HEK293 (cell line): ENCODE results near the gene MXRA8.

Experiments used
- CTCF ChIP-seq: fragments of 450-650 bp; formaldehyde crosslinking; IDR thresholded peaks from 2 replicates; pipeline ENCODE4 v1.5.1; 2016; ENCODE audit warnings: missing biosample characterization, missing genetic modification characterization
- GLI4 ChIP-seq: fragments of 450-650 bp; formaldehyde crosslinking; IDR thresholded peaks from 2 replicates; pipeline ENCODE4 v1.5.1; 2016; ENCODE audit warnings: missing biosample characterization, missing genetic modification characterization
- MZF1 ChIP-seq: fragments of 450-650 bp; formaldehyde crosslinking; IDR thresholded peaks from 2 replicates; pipeline ENCODE4 v1.5.1; 2017; ENCODE audit warnings: missing biosample characterization, missing genetic modification characterization, borderline replicate concordance
- PATZ1 ChIP-seq: fragments of 450-650 bp; formaldehyde crosslinking; IDR thresholded peaks from 2 replicates; pipeline ENCODE4 v1.5.1; 2016; ENCODE audit warnings: missing biosample characterization, missing genetic modification characterization
- SP2 ChIP-seq: fragments of 450-650 bp; formaldehyde crosslinking; IDR thresholded peaks from 2 replicates; pipeline ENCODE4 v1.5.1; 2016; ENCODE audit warnings: missing biosample characterization, missing genetic modification characterization
- ZBTB8A ChIP-seq: fragments of 450-650 bp; formaldehyde crosslinking; IDR thresholded peaks from 2 replicates; pipeline ENCODE4 v1.5.1; 2016; ENCODE audit warnings: missing biosample characterization, missing genetic modification characterization
- ZNF423 ChIP-seq: fragments of 450-650 bp; formaldehyde crosslinking; IDR thresholded peaks from 2 replicates; pipeline ENCODE4 v1.5.1; 2016; ENCODE audit warnings: missing biosample characterization, missing genetic modification characterization
- ZNF501 ChIP-seq: fragments of 450-650 bp; formaldehyde crosslinking; IDR thresholded peaks from 2 replicates; pipeline ENCODE4 v1.5.1; 2016; ENCODE audit warnings: missing biosample characterization, missing genetic modification characterization
- ZNF76 ChIP-seq: fragments of 450-650 bp; formaldehyde crosslinking; IDR thresholded peaks from 2 replicates; pipeline ENCODE4; 2016; ENCODE audit warnings: low read depth, missing biosample characterization, missing genetic modification characterization, borderline replicate concordance

- no peak for TF ChIP-seq CTCF
- TF ChIP-seq ZNF423 (tag by site-specific recombination), result no peak
- TF ChIP-seq GLI4 (tag by site-specific recombination), result no peak
- TF ChIP-seq ZBTB8A (tag by site-specific recombination), result no peak
- TF ChIP-seq SP2 (tag by site-specific recombination), result no peak
- TF ChIP-seq MZF1 (tag by site-specific recombination), result no peak
- TF ChIP-seq PATZ1, result no peak
- no peak for TF ChIP-seq ZNF501 (tag by site-specific recombination)
- TF ChIP-seq ZNF76 (tag by site-specific recombination), result no peak
These were observed 40.4 kb upstream of the MXRA8 start for GRCh38 chr1:1398677-1399186.
